GM19452 (cell line): ENCODE data around the gene ALG9.

Source experiments
- ATAC-seq: cut with Tn5 transposase; IDR thresholded peaks from one replicate; pipeline ENCODE4 v1.9.1; 2021; ENCODE audit not compliant: unreplicated experiment

The ALG9 gene

GRCh38 chr11:111736621-111737443, 134.5 kb downstream of the ALG9 start:
- ATAC-seq: no peak
